Activated T-helper 2 cell treated with anti-CD3 and anti-CD28 coated beads, Interferon-gamma antibody, Interleukin-2, Interleukin-4, amounts not matched to agents 10 μg/mL and 5 μg/mL and 100 μg/mL, durations not matched to agents 14 hours and 24 hours and 36 hours (primary cell): Measurements from ENCODE around the gene C4B. TPM values are rescaled to one million over a fixed set of nuclear protein-coding genes. Genes with fewer than 3 reads are reported as not detected.
A peak's percentile ranks its signal among the peaks of the same experiment; 100 is the strongest.
"Not testable (repeated sequence)": the region's sequence is repeated elsewhere in the genome, so short reads cannot be mapped to it uniquely, and the experiment has no call there.

Experiments
- DNase-seq: peaks from one replicate; pipeline ENCODE4 v3.0.0; 2021; ENCODE audit warnings: low spot score
- H3K27ac Mint-ChIP-seq: one replicate; pipeline ENCODE4 v1.8.0; 2021; ENCODE audit warnings: mixed read lengths
- H3K27me3 Mint-ChIP-seq: one replicate; pipeline ENCODE4 v1.8.0; 2021; ENCODE audit warnings: low read depth, mixed read lengths
- H3K36me3 Mint-ChIP-seq: one replicate; pipeline ENCODE4 v1.8.0; 2021; ENCODE audit warnings: low read depth, mixed read lengths
- H3K4me1 Mint-ChIP-seq: one replicate; pipeline ENCODE4 v1.8.0; 2021; ENCODE audit warnings: low read depth, mixed read lengths
- H3K4me3 Mint-ChIP-seq: one replicate; pipeline ENCODE4 v1.8.0; 2021; ENCODE audit warnings: low read depth, mild to moderate bottlenecking, moderate library complexity, mixed read lengths
- H3K9me3 Mint-ChIP-seq: one replicate; pipeline ENCODE4 v1.8.0; 2021; ENCODE audit warnings: mixed read lengths
- intact Hi-C: fragments of 100-400 bp; cut with micrococcal nuclease; formaldehyde crosslinking; loops from one replicate; pipeline ENCODE4 v1.15.1; 2023
- total RNA-seq: library from RNA; stranded (reverse); gene quantifications from 2 replicates; pipeline ENCODE4 v1.2.3, GENCODE V29; 2022

Gene C4B
- total RNA-seq, 1 donor from 2014 or later: 2.9 TPM

DNA sequence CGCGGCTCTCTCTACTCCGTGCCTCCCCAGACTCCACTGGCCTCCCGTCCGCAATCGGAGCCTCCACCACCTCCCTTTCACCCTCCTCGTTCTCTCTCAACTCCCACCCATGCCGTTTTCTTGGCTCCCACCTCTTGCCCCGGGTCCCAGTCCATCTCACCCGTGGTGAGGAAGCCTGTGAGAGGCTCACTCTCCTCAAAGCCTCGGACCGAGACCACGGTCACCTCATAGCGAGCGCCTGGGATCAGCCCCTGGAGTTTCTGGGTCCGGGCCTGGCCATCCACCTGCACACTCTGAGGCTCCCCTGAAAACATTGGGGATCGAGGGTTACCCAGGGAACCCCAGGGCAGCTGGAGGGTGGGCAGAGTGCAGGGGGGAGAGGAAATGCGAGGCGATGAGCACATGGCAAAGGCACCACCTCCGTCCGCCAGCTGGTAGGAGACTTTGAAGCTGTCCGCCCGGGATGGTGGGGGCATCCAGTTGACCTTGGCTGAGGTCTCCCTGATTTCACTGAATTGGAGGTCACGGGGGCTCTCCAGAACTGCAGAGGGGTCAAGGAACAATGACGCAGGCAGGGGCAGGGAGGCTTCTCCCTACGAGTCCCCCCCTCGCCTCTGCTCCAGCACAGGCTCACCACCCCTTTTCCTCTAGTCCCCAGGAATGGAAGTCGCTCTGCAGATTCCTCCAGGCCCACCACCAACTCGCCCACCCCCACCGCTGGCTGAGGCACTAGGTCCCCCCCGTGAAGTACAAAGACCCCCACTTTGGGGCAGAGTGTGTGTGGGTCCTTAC, 29.2 kb downstream of the C4B start:
- H3K27ac Mint-ChIP-seq, intact Hi-C loops, DNase-seq, H3K36me3 Mint-ChIP-seq, H3K4me3 Mint-ChIP-seq, H3K27me3 Mint-ChIP-seq, H3K4me1 Mint-ChIP-seq, H3K9me3 Mint-ChIP-seq: not testable (repeated sequence)

DNA sequence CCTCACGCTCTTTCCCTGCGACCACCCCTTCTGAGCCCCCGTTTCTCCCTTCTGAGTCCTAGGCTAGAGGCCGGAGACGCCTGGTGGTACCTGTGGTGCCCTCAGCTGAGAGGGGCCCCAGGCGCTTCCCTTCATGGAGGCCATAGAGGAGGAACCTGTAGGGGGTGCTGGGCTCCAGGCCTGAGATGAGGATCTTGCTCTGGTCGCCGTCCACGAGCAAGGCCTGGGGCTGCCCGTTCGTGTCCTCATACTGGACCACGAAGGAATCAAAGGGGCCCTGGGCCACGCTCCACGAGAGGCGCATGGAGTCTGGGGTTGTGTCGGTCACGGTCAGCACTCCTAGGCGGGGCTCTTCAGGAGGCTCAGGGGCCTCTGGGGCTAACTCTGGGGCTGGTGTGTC, 30.3 kb downstream of the C4B start:
- H3K4me3 Mint-ChIP-seq, intact Hi-C loops, H3K27ac Mint-ChIP-seq, H3K36me3 Mint-ChIP-seq, DNase-seq, H3K4me1 Mint-ChIP-seq, H3K9me3 Mint-ChIP-seq, H3K27me3 Mint-ChIP-seq: not testable (repeated sequence)

DNA sequence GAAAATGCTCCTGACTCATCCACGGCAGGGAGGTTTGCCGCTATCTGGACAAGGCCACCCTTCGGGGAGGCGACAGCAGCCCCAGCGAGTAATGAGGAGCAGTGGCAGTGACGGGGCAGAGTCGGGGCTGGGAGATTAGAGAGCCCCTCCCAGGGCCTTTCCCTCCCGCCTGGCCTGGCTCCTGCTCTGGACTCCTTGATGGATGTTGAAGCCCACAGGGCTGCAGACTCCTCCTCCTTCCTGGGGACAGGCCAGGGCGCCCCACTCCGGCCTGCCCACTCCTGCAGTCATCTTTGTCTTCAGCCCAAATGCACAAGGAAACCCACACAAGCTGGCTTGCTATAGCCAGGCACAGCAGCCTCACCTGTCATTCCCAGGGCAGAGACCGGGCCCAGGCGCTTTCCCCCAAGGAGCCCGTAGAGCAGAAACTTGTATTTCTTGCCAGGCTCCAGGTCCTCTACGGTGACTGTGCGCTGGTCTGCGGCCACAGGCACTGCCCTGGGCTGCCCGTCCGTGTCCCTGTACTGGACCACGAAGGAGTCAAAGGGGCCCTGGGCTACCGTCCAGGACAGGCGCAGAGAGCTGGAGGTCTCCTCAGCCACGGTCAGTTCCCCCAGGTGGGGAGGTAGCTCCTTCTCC, 31.3 kb downstream of the C4B start:
- Mint-ChIP-seq H3K27ac (no peak overlapping the region), H3K9me3 (no peaks in the 10 kb centered on the region), H3K4me3 (no peak overlapping the region), H3K4me1 (no peaks in the 10 kb centered on the region), H3K36me3 (no peaks in the 10 kb centered on the region), H3K27me3 (no peaks in the 10 kb centered on the region)
- no peak for DNase-seq
- intact Hi-C loops: no loop called here

DNA sequence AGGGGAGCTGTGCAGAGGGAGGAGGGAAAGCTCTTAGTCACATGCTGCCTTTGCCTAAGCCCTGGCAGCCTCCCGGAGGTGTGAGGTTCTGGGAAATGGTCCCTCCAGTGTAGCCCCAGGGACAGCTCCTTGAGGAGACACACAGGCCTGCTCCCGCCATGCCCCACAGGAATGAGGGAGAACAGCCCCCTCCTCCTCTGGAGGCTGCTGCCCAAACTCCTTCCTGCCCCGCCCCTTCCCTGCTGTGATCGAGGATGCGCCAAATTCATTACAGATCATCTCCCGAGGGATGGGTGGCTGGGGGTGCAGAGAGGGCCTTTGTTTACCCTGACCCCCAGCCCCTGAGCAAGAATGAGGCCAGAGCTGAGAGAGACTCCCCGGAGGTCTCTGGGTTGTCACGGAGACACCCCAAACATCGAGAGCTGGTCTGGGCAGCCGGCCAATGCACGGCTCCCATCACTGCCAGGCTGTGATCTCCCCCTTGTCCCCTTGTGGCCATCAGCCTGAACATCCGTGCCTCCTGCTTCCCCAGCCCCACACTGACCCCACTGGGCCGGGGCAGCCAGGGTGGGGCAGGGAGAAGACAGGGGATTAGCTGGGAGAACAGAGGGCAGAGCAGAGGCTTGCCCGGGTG, 32.0 kb downstream of the C4B start:
- Mint-ChIP-seq H3K4me1 (no peaks in the 10 kb centered on the region), H3K27ac (no peak overlapping the region), H3K36me3 (no peaks in the 10 kb centered on the region), H3K9me3 (no peaks in the 10 kb centered on the region), H3K27me3 (no peaks in the 10 kb centered on the region), H3K4me3 (no peak overlapping the region)
- no peak for DNase-seq
- intact Hi-C loops: no loop called here

DNA sequence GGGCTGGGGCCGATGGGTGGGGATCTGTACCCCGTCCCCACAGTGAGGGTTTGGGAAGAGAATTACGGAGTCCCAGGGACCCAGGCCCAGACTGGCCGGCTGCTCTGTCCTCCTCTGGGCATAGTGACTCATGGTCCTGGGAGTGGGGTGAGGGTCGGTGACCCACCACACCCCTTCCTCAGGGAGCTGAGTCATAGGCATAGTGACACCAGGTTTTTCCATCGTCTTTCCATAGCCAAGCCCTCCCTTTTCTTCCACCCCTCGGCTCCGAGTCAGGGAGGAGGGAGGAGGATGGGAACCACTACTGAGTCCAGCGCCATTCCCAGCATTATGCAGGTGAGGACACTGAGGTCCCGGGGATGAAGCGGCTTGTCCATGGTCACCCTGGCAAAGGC, 32.5 kb downstream of the C4B start:
- no peak for DNase-seq
- Mint-ChIP-seq H3K27me3 (peaks cover 2% of the 10 kb centered on the region), H3K36me3 (no peaks in the 10 kb centered on the region), H3K4me3 (no peak overlapping the region), H3K27ac (no peak overlapping the region), H3K4me1 (no peaks in the 10 kb centered on the region), H3K9me3 (no peaks in the 10 kb centered on the region)
- intact Hi-C loops: no loop called here

DNA sequence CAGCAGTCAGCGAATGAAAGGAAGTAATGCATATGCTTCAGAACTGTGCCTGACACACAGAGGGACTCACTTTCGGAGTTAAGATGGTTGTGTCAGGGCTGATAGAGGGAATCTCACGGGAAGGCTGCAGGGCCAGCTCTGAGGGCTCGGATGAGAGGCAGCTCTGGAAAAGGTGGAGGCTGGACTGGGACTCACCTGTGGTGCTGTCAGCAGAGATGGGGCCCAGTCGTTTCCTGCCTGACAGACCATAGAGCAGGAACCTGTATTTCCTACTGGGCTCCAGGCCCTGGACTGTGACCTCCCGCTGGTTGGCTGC, 32.9 kb downstream of the C4B start:
- no peak for DNase-seq
- H3K4me1 Mint-ChIP-seq: no peaks in the 10 kb centered on the region
- intact Hi-C loops: no loop called here
- H3K36me3 Mint-ChIP-seq: no peaks in the 10 kb centered on the region
- H3K4me3 Mint-ChIP-seq: no peak overlapping the region
- no peak overlapping the region for H3K27ac Mint-ChIP-seq
- peaks cover 2% of the 10 kb centered on the region for H3K27me3 Mint-ChIP-seq
- no peaks in the 10 kb centered on the region for H3K9me3 Mint-ChIP-seq

DNA sequence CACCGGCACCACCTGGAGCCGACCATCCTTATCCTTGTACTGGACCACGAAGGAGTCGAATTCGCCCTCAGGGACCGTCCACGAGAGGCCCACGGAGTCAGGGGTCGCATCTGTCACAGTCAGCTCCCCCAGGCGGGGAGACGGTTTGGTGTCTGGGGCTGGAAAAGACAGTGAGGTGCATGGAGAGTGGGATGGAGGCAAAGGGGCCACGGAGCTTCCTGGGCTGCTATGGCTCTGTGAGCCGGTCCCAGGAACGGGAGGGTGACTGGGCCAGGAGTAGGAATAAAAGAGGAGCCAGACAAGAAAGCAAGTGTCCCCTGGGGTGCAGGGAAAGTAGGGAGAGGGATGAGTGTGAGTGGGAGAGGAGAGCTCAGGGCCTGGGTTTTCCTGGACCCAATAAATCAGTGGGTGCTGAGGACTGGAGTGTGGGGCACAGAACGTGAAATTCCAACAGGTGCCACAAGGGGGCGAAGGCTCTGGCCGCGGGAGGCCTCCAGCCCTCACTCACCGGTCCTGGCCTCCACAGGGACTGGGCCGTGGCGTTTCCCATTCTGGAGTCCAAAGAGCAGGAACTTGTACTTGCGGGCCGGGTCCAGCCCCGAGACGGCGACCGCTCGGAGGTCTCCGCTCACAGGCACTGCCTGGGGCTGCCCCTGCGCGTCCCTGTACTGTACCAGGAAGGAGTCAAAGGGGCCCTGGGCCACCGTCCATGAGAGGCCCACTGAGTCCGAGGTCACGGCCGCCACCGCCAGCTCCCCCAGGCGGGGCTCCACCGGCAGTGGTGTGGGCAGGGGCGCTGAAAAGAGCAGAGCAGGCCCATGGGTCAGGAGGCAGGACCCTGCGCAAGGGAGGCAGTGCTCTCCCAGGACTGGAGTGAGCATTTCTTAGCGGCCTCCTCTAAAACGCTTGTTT, 33.5 kb downstream of the C4B start:
- Mint-ChIP-seq H3K9me3 (no peaks in the 10 kb centered on the region), H3K36me3 (no peaks in the 10 kb centered on the region), H3K4me1 (no peaks in the 10 kb centered on the region), H3K27ac (no peak overlapping the region), H3K27me3 (peaks cover 2% of the 10 kb centered on the region), H3K4me3 (no peak overlapping the region)
- DNase-seq: peak; percentile 57
- intact Hi-C loops: no loop called here

DNA sequence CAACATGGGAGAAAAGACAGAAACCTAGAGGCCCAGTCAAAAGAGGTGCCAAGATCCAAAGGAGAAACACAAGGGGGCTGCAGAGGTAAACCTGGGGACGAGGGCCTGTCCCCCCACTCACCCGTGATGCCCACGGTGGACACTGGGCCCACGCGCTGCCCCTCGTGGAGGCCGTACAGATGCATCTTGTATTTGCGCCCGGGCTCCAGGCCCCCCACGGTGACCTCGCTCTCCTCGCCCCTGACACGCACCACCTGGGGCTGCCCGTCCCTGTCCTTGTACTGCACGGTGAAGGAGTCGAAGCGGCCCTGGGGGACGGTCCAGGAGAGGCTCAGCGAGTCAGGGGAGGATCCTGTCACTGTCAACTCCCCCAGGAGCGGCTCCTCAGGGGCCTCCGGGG, 34.6 kb downstream of the C4B start:
- intact Hi-C loops, H3K27me3 Mint-ChIP-seq: not testable (repeated sequence)

DNA sequence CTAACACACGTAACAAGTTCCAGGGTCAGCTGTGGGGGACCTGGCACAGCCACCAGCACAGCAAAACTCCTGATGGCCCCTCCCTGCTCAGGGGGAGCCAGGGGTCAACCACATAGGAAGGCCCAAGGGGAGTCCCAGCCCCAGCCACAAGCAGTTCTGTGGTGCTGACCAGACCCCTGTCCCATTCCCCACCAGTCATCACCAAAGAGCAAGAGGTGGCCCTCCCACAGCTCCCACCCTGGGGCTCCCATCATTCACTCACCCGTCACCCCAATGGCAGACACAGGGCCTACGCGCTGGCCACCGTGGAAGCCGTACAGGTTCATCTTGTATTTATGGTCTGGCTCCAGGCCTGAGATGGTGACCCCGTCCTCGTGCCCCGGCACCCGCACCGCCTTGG, 35.1 kb downstream of the C4B start:
- H3K27ac Mint-ChIP-seq, DNase-seq, H3K4me3 Mint-ChIP-seq, H3K27me3 Mint-ChIP-seq, H3K4me1 Mint-ChIP-seq, intact Hi-C loops, H3K9me3 Mint-ChIP-seq, H3K36me3 Mint-ChIP-seq: not testable (repeated sequence)

More for the DNA sequence above, 34.6 kb downstream of the C4B start:
- not testable (repeated sequence) for H3K4me3 Mint-ChIP-seq, H3K27ac Mint-ChIP-seq, H3K4me1 Mint-ChIP-seq, H3K9me3 Mint-ChIP-seq, H3K36me3 Mint-ChIP-seq, DNase-seq

DNA sequence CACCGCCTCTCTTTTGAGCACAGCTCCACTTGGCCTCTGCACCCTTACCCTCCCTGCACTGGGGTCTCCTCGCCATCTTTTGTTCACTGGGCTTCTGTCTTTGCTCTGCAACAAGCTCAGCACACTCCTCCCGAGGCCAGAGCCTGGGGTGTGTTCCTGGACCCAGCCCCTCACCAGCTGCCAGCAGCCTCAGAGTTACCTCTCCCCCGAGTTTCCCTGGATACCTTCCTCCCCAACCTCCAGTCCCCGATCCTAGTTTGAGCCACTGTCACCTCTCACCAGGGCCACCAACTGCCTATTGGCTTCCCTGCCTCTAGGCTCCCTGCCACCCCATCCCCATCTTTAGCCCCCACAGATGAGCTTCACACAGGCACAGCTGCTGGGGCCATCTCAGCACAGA, 36.0 kb downstream of the C4B start:
- no peaks in the 10 kb centered on the region for H3K4me1 Mint-ChIP-seq
- no peak overlapping the region for H3K4me3 Mint-ChIP-seq
- peaks cover 6% of the 10 kb centered on the region for H3K27me3 Mint-ChIP-seq
- no peaks in the 10 kb centered on the region for H3K9me3 Mint-ChIP-seq
- intact Hi-C loops: no loop called here
- no peak overlapping the region for H3K27ac Mint-ChIP-seq
- no peak for DNase-seq
- H3K36me3 Mint-ChIP-seq: no peaks in the 10 kb centered on the region

DNA sequence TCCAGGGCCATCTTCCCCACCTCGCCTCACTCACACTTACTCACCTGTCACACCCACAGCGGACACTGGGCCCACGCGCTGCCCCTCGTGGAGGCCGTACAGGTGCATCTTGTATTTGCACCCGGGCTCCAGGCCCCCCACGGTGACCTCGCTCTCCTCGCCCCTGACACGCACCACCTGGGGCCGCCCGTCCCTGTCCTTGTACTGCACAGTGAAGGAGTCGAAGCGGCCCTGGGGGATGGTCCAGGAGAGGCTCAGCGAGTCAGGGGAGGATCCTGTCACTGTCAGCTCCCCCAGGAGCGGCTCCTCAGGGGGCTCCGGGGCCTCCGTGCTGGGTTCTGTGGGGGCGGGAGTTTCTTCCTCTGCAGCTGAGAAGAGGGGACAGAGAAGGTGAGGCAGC, 38.0 kb downstream of the C4B start:
- intact Hi-C loops, H3K9me3 Mint-ChIP-seq, H3K4me3 Mint-ChIP-seq, H3K27ac Mint-ChIP-seq, H3K36me3 Mint-ChIP-seq, DNase-seq, H3K27me3 Mint-ChIP-seq, H3K4me1 Mint-ChIP-seq: not testable (repeated sequence)

DNA sequence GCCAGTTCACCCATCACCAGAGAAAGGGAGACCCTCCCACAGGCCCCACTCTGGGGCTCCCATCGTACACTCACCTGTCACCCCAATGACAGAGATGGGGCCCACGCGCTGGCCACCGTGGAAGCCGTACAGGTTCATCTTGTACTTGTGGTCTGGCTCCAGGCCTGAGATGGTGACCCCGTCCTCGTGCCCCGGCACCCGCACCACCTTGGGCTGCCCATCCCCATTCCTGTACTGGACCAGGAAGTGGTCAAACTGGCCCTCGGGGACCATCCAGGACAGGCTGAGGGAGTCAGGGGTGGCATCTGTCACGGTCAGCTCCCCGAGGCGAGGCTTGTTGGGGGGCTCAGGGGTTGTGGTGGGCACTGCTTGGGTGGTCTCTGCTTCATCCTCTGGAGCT, 38.7 kb downstream of the C4B start:
- H3K4me1 Mint-ChIP-seq, H3K36me3 Mint-ChIP-seq, DNase-seq, H3K27me3 Mint-ChIP-seq, H3K9me3 Mint-ChIP-seq, intact Hi-C loops, H3K4me3 Mint-ChIP-seq, H3K27ac Mint-ChIP-seq: not testable (repeated sequence)

DNA sequence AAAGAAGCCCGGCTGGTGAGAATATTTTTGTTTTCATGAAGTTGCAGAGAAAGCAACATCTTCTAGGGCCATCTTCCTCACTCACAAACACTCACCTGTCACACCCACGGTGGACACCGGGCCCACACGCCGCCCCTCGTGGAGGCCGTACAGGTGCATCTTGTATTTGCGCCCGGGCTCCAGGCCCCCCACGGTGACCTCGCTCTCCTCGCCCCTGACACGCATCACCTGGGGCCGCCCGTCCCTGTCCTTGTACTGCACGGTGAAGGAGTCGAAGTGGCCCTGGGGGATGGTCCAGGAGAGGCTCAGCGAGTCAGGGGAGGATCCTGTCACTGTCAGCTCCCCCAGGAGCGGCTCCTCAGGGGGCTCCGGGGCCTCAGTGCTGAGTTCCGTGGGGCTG, 41.2 kb downstream of the C4B start:
- H3K4me3 Mint-ChIP-seq, intact Hi-C loops, DNase-seq, H3K36me3 Mint-ChIP-seq, H3K9me3 Mint-ChIP-seq, H3K27ac Mint-ChIP-seq, H3K4me1 Mint-ChIP-seq: not testable (repeated sequence)
- peaks cover 11% of the 10 kb centered on the region for H3K27me3 Mint-ChIP-seq
